HepG2 (cell line): Measurements from ENCODE around the gene DPY19L1. TPM values are rescaled to one million over a fixed set of nuclear protein-coding genes. Genes with fewer than 3 reads are reported as not detected.

Source experiments
- ATAC-seq: fragments of 200-7000 bp; cut with Tn5 transposase; 3 replicates; pipeline ENCODE4 v1.9.1; 2020; ENCODE audit warnings: mild to moderate bottlenecking, moderate library complexity
- BruUV-seq: library from RNA; stranded (reverse); fragments of 400-500 nt; replicated peaks from 2 replicates; lab custom pipeline; 2021; lab: Mats Ljungman, UMichigan
- CTCF ChIA-PET: fragments of 300-600 bp; formaldehyde crosslinking; extraction: SDS; loops from one replicate; lab custom pipeline; 2021; ENCODE audit warnings: low total read pairs, inconsistent platforms, low intra/inter-chr PET ratio; lab: Yijun Ruan, JAX
- POLR2A ChIA-PET: fragments of 350-600 bp; sonication (Branson Sonifier 250); formaldehyde crosslinking; loops from one replicate; lab custom pipeline; 2020; ENCODE audit warnings: antibody characterized with exemption, inconsistent platforms; lab: Yijun Ruan, JAX
- DNase-seq: peaks from one replicate; pipeline ENCODE4 v3.0.0-alpha.2; 2015; ENCODE audit warnings: low spot score
- FAIRE-seq: peaks from 3 replicates; lab custom pipeline; 2011; peaks lifted over from hg19 to GRCh38; lab: Jason Lieb, UNC
- H2AFZ ChIP-seq: one replicate; pipeline ENCODE4 v1.6.1; 2011; ENCODE audit warnings: low read length, inconsistent platforms
- H3K27ac ChIP-seq: fragments of 300-600 bp; 3 replicates; pipeline ENCODE4 v1.8.0; 2011; ENCODE audit warnings: mixed run types, mild to moderate bottlenecking, mixed read lengths, low read length, inconsistent platforms; ENCODE audit not compliant: insufficient read depth; ENCODE audit errors: extremely low read length
- H3K27me3 ChIP-seq, 2 experiments: fragments of 200-600 bp in 1 of 2; 2 replicates in 1 of 2; 3 replicates in 1 of 2; pipeline versions ENCODE4 v1.6.0 to v1.8.0; 2011; ENCODE audit warnings: low read length in 2 of 2, mild to moderate bottlenecking in 2 of 2, moderate library complexity in 2 of 2, inconsistent platforms in 1 of 2; ENCODE audit not compliant: insufficient read depth in 2 of 2, control insufficient read depth in 1 of 2
- H3K36me3 ChIP-seq, 2 experiments: fragments of 200-600 bp in 1 of 2; replicated peaks in 1 of 2; 2 replicates in 1 of 2; 3 replicates in 1 of 2; pipeline versions ENCODE4 v1.5.1 to v1.8.0; 2011; ENCODE audit warnings: low read length in 2 of 2, inconsistent platforms in 1 of 2; ENCODE audit not compliant: insufficient read depth in 2 of 2, control insufficient read depth in 1 of 2
- H3K4me1 ChIP-seq: 2 replicates; pipeline ENCODE4 v1.5.1; 2012; ENCODE audit warnings: low read length, inconsistent platforms; ENCODE audit not compliant: insufficient read depth
- H3K4me2 ChIP-seq: 2 replicates; pipeline ENCODE4 v1.6.0; 2011; ENCODE audit warnings: low read depth, low read length, inconsistent platforms
- H3K4me3 ChIP-seq, 3 experiments: fragments of 200-600 bp in 1 of 3; sonication (generic), shearing (Covaris generic) in 1 of 3; replicated peaks in 1 of 3; 2 replicates each; pipeline ENCODE4 v1.5.1; 2011 to 2016; ENCODE audit warnings: low read length in 3 of 3, inconsistent platforms in 2 of 3, low read depth in 2 of 3, mild to moderate bottlenecking in 2 of 3, control low read depth in 1 of 3, mixed read lengths in 1 of 3; ENCODE audit not compliant: insufficient read depth in 1 of 3
- H3K79me2 ChIP-seq: one replicate; pipeline ENCODE4 v1.6.1; 2011; ENCODE audit warnings: low read length, inconsistent platforms; ENCODE audit not compliant: insufficient read depth
- H3K9ac ChIP-seq: 2 replicates; pipeline ENCODE4 v1.6.0; 2011; ENCODE audit warnings: mild to moderate bottlenecking, low read depth, low read length, inconsistent platforms; ENCODE audit not compliant: insufficient read depth
- H3K9me3 ChIP-seq: 2 replicates; pipeline ENCODE4 v1.5.1; 2012; ENCODE audit warnings: mild to moderate bottlenecking, low read length
- H4K20me1 ChIP-seq: 2 replicates; pipeline ENCODE4 v1.6.0; 2011; ENCODE audit warnings: inconsistent platforms, mild to moderate bottlenecking, low read length, moderate library complexity; ENCODE audit not compliant: insufficient read depth
- FOXP1 ChIP-seq, 2 experiments: fragments of 450-650 bp in 1 of 2; IDR thresholded peaks; 2 replicates each; pipeline ENCODE4 v1.6.1; 2017 to 2018; ENCODE audit warnings: antibody characterized with exemption in 1 of 2
- HDAC1 ChIP-seq: sonication (generic); formaldehyde crosslinking; IDR thresholded peaks from 2 replicates; pipeline ENCODE4 v1.5.1; 2020; ENCODE audit warnings: mild to moderate bottlenecking, missing genetic modification reagents
- ZNF614 ChIP-seq: IDR thresholded peaks from 2 replicates; pipeline ENCODE4 v1.6.1; 2018; ENCODE audit warnings: missing biosample characterization, missing genetic modification reagents, inconsistent platforms, borderline replicate concordance
- WGBS: methylation state at CpG from one replicate; pipeline ENCODE4 v1.1.6; 2017; ENCODE audit warnings: low lambda C conversion rate; 5-methylcytosine and 5-hydroxymethylcytosine counted together
- in situ Hi-C: cut with HindIII; loops from 2 replicates; pipeline ENCODE4 v1.10.0; 2017; ENCODE audit warnings: low pct_unique_long_range_greater_than_20kb; ENCODE audit not compliant: extremely low pct_ligation_motif_present
- intact Hi-C: fragments of 100-400 bp; cut with micrococcal nuclease; formaldehyde crosslinking; loops from one replicate; pipeline ENCODE4 v1.10.0; 2022; ENCODE audit not compliant: unreplicated experiment
- polyA plus RNA-seq, 8 experiments: library from polyadenylated mRNA; depleted of rRNA in 3 of 8; stranded (reverse) in 7 of 8; unstranded in 1 of 8; fragments of >200 nt; fragmentation: Illumina TruSeq in 4 of 8; extraction: Trizol in 4 of 8; gene quantifications; 2 replicates each; pipeline versions ENCODE4 v1.2.1 to v1.2.3, GENCODE V29; 2011 to 2016; ENCODE audit warnings: low read depth in 4 of 8, missing spikeins in 1 of 8, mixed read lengths in 1 of 8; ENCODE audit not compliant: insufficient read depth in 1 of 8
- total RNA-seq, 5 experiments: library from RNA; depleted of rRNA; stranded (reverse); fragments of >200 nt; fragmentation: Illumina TruSeq; extraction: Trizol; gene quantifications; 2 replicates each; pipeline ENCODE4 v1.2.3, GENCODE V29; 2016; ENCODE audit warnings: low read depth in 1 of 5
- TF ChIP-seq, protein P1 (sequence below): sonication (generic); formaldehyde crosslinking; IDR thresholded peaks from 2 replicates; pipeline ENCODE4 v1.5.1; 2020; ENCODE audit warnings: mild to moderate bottlenecking, missing genetic modification reagents, borderline replicate concordance

DPY19L1 gene
- total and polyA plus RNA-seq, 2 of the 13 experiments (the other 11 are each of a cell fraction or from before 2014, with no cell fraction given), result 18.9 to 32.6 TPM

DNA sequence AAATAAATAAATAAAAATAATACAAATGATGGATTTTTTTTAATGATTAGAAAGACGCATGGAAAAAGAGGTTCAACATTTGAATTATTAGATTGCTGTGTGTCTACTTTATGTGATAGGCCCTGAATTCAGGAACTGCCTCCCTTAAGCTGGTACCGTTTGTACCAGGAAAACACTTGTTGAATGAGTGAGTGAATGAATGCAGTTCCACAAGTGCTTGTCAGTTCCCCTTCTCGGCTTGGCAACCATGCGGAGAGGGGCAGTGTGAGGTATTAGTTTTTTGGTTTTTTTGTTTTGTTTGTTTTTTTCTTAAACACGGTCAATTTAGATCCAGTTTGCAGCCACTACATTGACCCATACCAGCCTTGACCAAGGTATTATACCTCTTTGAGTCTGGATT lies 2.1 kb upstream of the DPY19L1 start:
- DNase-seq, result no peak
- H3K9ac ChIP-seq, result no peak overlapping the region
- H3K27ac ChIP-seq, result no peak overlapping the region
- CTCF ChIA-PET, result no interaction called here
- H3K4me3 ChIP-seq, result no peak overlapping the region
- 77% methylated on average over 5 of the region's 5 CpGs for WGBS
- BruUV-seq, result no TSS peak
- H2AFZ ChIP-seq, result no peak overlapping the region
- no peak for FAIRE-seq
- peaks cover 27% of the 10 kb centered on the region for H3K4me1 ChIP-seq
- H3K36me3 ChIP-seq, result no peaks in the 10 kb centered on the region
- POLR2A ChIA-PET, result no interaction called here
- in situ Hi-C loops (loop anchor here (5.0 kb wide), 1 partner anchor 217 kb away; no protein-coding TSS in a partner anchor), intact Hi-C loops (loop anchor here (10.0 kb wide), 1 partner anchor 365 kb away; no protein-coding TSS in a partner anchor)
- ATAC-seq, result no peak
- H3K79me2 ChIP-seq, result peaks cover 20% of the 10 kb centered on the region
- no peak overlapping the region for H3K4me2 ChIP-seq
- H3K27me3 ChIP-seq, result peaks cover 0 to 4% of the 10 kb centered on the region in 2 experiments; a peak in 1 of 5 replicates
- no peaks in the 10 kb centered on the region for H3K9me3 ChIP-seq
- TF ChIP-seq FOXP1 (IDR thresholded peaks at IDR 0.05), result no peak
- no peak for TF ChIP-seq FOXP1 (CRISPR knock-in tag; IDR thresholded peaks at IDR 0.05)
- no peak for TF ChIP-seq ZNF614 (CRISPR knock-in tag)
- H4K20me1 ChIP-seq, result no peaks in the 10 kb centered on the region; the same call in 1 of the 2 replicates

DNA sequence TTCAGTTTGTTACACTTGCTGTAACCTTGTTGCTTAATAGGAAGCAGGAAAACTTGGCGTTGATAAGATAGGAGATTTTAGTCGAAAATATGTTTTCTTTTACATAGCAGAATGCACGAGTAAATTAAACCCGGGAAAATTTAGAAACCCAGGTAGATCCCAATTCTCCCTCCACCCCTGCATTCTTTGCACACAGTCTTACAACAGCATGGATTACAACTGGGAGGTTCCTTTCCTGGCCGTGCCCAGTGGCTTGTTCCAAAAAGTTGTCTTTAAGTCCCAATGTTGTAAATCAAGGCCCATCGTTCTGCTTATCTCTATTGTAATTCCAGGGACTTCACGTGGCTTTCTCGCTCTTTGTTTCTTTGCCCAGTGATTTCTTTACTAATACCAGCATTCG lies 1.1 kb upstream of the DPY19L1 start:
- Histone ChIP-seq H3K4me2 (peak overlapping the region; percentile 76), H3K9me3 (no peaks in the 10 kb centered on the region), H3K79me2 (peaks cover 28% of the 10 kb centered on the region), H3K4me3 (peak overlapping the region; percentile 63 to 82 (median 79)), H2AFZ (peak overlapping the region; percentile 73), H3K9ac (peak overlapping the region; percentile 65), H3K36me3 (no peaks in the 10 kb centered on the region), H3K27ac (no peak overlapping the region), H4K20me1 (no peaks in the 10 kb centered on the region; the same call in 1 of the 2 replicates), H3K4me1 (peaks cover 35% of the 10 kb centered on the region), H3K27me3 (peaks cover 0 to 4% of the 10 kb centered on the region in 2 experiments; a peak in 1 of 5 replicates)
- POLR2A ChIA-PET, result no interaction called here
- in situ Hi-C loops, result loop anchor here (5.0 kb wide), 1 partner anchor 216 kb away; no protein-coding TSS in a partner anchor
- WGBS, result 2% methylated on average over 9 of the region's 9 CpGs
- intact Hi-C loops, result loop anchor here (10.0 kb wide), 1 partner anchor 364 kb away; no protein-coding TSS in a partner anchor
- ATAC-seq, result no peak
- BruUV-seq, result TSS peak; percentile 85
- CTCF ChIA-PET, result interaction anchor here (0.8 kb wide), 1 partner anchor 214 kb away, joined by 3 read pairs; no protein-coding TSS in a partner anchor
- no peak for DNase-seq
- no peak for TF ChIP-seq HDAC1 (CRISPR knock-in tag)
- TF ChIP-seq, protein P1, sequence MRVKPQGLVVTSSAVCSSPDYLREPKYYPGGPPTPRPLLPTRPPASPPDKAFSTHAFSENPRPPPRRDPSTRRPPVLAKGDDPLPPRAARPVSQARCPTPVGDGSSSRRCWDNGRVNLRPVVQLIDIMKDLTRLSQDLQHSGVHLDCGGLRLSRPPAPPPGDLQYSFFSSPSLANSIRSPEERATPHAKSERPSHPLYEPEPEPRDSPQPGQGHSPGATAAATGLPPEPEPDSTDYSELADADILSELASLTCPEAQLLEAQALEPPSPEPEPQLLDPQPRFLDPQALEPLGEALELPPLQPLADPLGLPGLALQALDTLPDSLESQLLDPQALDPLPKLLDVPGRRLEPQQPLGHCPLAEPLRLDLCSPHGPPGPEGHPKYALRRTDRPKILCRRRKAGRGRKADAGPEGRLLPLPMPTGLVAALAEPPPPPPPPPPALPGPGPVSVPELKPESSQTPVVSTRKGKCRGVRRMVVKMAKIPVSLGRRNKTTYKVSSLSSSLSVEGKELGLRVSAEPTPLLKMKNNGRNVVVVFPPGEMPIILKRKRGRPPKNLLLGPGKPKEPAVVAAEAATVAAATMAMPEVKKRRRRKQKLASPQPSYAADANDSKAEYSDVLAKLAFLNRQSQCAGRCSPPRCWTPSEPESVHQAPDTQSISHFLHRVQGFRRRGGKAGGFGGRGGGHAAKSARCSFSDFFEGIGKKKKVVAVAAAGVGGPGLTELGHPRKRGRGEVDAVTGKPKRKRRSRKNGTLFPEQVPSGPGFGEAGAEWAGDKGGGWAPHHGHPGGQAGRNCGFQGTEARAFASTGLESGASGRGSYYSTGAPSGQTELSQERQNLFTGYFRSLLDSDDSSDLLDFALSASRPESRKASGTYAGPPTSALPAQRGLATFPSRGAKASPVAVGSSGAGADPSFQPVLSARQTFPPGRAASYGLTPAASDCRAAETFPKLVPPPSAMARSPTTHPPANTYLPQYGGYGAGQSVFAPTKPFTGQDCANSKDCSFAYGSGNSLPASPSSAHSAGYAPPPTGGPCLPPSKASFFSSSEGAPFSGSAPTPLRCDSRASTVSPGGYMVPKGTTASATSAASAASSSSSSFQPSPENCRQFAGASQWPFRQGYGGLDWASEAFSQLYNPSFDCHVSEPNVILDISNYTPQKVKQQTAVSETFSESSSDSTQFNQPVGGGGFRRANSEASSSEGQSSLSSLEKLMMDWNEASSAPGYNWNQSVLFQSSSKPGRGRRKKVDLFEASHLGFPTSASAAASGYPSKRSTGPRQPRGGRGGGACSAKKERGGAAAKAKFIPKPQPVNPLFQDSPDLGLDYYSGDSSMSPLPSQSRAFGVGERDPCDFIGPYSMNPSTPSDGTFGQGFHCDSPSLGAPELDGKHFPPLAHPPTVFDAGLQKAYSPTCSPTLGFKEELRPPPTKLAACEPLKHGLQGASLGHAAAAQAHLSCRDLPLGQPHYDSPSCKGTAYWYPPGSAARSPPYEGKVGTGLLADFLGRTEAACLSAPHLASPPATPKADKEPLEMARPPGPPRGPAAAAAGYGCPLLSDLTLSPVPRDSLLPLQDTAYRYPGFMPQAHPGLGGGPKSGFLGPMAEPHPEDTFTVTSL (CRISPR knock-in tag), result peak; percentile 8; the same call in 1 of the 2 replicates
- FAIRE-seq, result no peak
